Fibroblast of lung (primary cell): ENCODE results near the gene WDR37. TPM values are rescaled to one million over a fixed set of nuclear protein-coding genes. Genes with fewer than 3 reads are reported as not detected.
A peak's percentile ranks its signal among the peaks of the same experiment; 100 is the strongest.

Source experiments
- DNase-seq, 2 donors: peaks; one replicate each; pipeline versions ENCODE4 v3.0.0 to v3.0.0-alpha.2; 2010; ENCODE audit warnings: low read depth in 2 of 2
- H2AFZ ChIP-seq: 2 replicates; pipeline ENCODE4 v1.5.1; 2012; ENCODE audit warnings: low read length, control low read depth, inconsistent platforms
- H3K27ac ChIP-seq: 2 replicates; pipeline ENCODE4 v1.5.1; 2011; ENCODE audit warnings: low read length, control low read depth; ENCODE audit not compliant: insufficient read depth
- H3K27me3 ChIP-seq: 2 replicates; pipeline ENCODE4 v1.5.1; 2011; ENCODE audit warnings: mild to moderate bottlenecking, low read length; ENCODE audit not compliant: control insufficient read depth, insufficient read depth
- H3K36me3 ChIP-seq: 2 replicates; pipeline ENCODE4 v1.5.1; 2011; ENCODE audit warnings: low read length; ENCODE audit not compliant: control insufficient read depth, insufficient read depth
- H3K4me1 ChIP-seq: 2 replicates; pipeline ENCODE4 v1.5.1; 2011; ENCODE audit warnings: low read length; ENCODE audit not compliant: control insufficient read depth, insufficient read depth; ENCODE audit errors: extremely low read depth
- H3K4me2 ChIP-seq: 2 replicates; pipeline ENCODE4 v1.5.1; 2011; ENCODE audit warnings: low read length, control low read depth; ENCODE audit not compliant: insufficient read depth; ENCODE audit errors: extremely low read depth
- H3K4me3 ChIP-seq, 4 experiments: fragments of 200-600 bp in 1 of 4; sonication (generic) in 1 of 4; replicated peaks in 1 of 4; 2 replicates each; pipeline ENCODE4 v1.5.1; 2011 to 2016; ENCODE audit warnings: low read length in 4 of 4, low read depth in 3 of 4, mild to moderate bottlenecking in 3 of 4, control low read depth in 2 of 4, inconsistent platforms in 1 of 4, mixed read lengths in 1 of 4; ENCODE audit not compliant: insufficient read depth in 1 of 4; ENCODE audit errors: control extremely low read depth in 1 of 4
- H3K79me2 ChIP-seq: 2 replicates; pipeline ENCODE4 v1.5.1; 2012; ENCODE audit warnings: mild to moderate bottlenecking, low read length, inconsistent platforms; ENCODE audit not compliant: control insufficient read depth, insufficient read depth
- H3K9ac ChIP-seq: 2 replicates; pipeline ENCODE4 v1.5.1; 2011; ENCODE audit warnings: mild to moderate bottlenecking, low read length, control low read depth; ENCODE audit not compliant: insufficient read depth
- H3K9me3 ChIP-seq: 2 replicates; pipeline ENCODE4 v1.5.1; 2012; ENCODE audit warnings: low read depth, low read length; ENCODE audit not compliant: control insufficient read depth, insufficient read depth
- H4K20me1 ChIP-seq: 2 replicates; pipeline ENCODE4 v1.5.1; 2011; ENCODE audit warnings: low read length; ENCODE audit not compliant: control insufficient read depth, insufficient read depth; ENCODE audit errors: extremely low read depth
- EZH2 ChIP-seq: IDR thresholded peaks from 2 replicates; pipeline ENCODE4 v1.5.1; 2012; ENCODE audit warnings: low read length, control low read depth, mild to moderate bottlenecking; ENCODE audit errors: missing control alignments
- polyA plus RNA-seq, 2 donors: library from polyadenylated mRNA; depleted of rRNA in 1 of 2; stranded (reverse) in 1 of 2; unstranded in 1 of 2; fragments of >200 nt; gene quantifications; 2 replicates each; pipeline ENCODE4 v1.2.1, GENCODE V29; 2011 to 2012; ENCODE audit warnings: missing spikeins in 1 of 2
- total RNA-seq: library from RNA; depleted of rRNA; stranded (reverse); fragments of >200 nt; gene quantifications from 2 replicates; pipeline ENCODE4 v1.2.1, GENCODE V29; 2014
- TF ChIP-seq, protein P1 (sequence below), 2 donors: IDR thresholded peaks in 1 of 2; conservative IDR thresholded peaks in 1 of 2; 1 replicate in 1 of 2; 2 replicates in 1 of 2; pipeline ENCODE4 v1.5.1; 2011 to 2012; ENCODE audit warnings: low read length in 2 of 2, control low read depth in 1 of 2, inconsistent platforms in 1 of 2, low read depth in 1 of 2, mild to moderate bottlenecking in 1 of 2

The WDR37 gene
- total and polyA plus RNA-seq, 2 donors (not counting 1 experiment from before 2014, with no cell fraction given) = 13.0 to 15.8 TPM

DNA sequence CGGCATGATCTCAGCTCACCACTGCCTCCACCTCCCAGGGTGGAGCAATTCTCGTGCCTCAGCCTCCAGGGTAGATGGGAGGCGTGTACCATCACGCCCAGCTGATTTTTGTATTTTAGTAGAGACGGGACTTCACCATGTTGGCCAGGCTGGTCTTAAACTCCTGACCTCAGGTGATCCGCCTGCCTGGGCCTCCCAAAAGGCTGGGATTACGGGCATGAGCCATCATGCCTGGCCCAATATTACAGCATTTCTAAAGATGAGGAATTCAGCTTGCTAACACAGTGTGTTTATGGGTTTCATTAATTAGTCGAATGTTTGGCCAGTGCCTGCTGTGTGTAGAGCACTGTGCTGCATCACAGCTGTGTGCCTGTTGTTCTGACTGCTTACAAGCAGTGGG is 3.7 kb downstream of the WDR37 start:
- no peak overlapping the region for H2AFZ ChIP-seq
- H3K27ac ChIP-seq = no peak overlapping the region
- no peak overlapping the region for H3K9ac ChIP-seq
- DNase-seq = no peak
- no peak for TF ChIP-seq EZH2
- TF ChIP-seq, protein P1, sequence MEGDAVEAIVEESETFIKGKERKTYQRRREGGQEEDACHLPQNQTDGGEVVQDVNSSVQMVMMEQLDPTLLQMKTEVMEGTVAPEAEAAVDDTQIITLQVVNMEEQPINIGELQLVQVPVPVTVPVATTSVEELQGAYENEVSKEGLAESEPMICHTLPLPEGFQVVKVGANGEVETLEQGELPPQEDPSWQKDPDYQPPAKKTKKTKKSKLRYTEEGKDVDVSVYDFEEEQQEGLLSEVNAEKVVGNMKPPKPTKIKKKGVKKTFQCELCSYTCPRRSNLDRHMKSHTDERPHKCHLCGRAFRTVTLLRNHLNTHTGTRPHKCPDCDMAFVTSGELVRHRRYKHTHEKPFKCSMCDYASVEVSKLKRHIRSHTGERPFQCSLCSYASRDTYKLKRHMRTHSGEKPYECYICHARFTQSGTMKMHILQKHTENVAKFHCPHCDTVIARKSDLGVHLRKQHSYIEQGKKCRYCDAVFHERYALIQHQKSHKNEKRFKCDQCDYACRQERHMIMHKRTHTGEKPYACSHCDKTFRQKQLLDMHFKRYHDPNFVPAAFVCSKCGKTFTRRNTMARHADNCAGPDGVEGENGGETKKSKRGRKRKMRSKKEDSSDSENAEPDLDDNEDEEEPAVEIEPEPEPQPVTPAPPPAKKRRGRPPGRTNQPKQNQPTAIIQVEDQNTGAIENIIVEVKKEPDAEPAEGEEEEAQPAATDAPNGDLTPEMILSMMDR (conservative IDR thresholded peaks at IDR 0.05 in 1 of 2, IDR thresholded peaks at IDR 0.05 in 1 of 2; ENCODE audit: low read depth in 1 of 2, low read length in 2 of 2) = no peak
- H4K20me1 ChIP-seq = no peaks in the 10 kb centered on the region
- no peaks in the 10 kb centered on the region for H3K27me3 ChIP-seq
- no peak overlapping the region for H3K4me3 ChIP-seq
- no peak overlapping the region for H3K4me2 ChIP-seq
- peaks cover under 1% of the 10 kb centered on the region for H3K4me1 ChIP-seq
- no peaks in the 10 kb centered on the region for H3K9me3 ChIP-seq
- peaks cover 2% of the 10 kb centered on the region for H3K36me3 ChIP-seq
- H3K79me2 ChIP-seq = peaks cover 69% of the 10 kb centered on the region

DNA sequence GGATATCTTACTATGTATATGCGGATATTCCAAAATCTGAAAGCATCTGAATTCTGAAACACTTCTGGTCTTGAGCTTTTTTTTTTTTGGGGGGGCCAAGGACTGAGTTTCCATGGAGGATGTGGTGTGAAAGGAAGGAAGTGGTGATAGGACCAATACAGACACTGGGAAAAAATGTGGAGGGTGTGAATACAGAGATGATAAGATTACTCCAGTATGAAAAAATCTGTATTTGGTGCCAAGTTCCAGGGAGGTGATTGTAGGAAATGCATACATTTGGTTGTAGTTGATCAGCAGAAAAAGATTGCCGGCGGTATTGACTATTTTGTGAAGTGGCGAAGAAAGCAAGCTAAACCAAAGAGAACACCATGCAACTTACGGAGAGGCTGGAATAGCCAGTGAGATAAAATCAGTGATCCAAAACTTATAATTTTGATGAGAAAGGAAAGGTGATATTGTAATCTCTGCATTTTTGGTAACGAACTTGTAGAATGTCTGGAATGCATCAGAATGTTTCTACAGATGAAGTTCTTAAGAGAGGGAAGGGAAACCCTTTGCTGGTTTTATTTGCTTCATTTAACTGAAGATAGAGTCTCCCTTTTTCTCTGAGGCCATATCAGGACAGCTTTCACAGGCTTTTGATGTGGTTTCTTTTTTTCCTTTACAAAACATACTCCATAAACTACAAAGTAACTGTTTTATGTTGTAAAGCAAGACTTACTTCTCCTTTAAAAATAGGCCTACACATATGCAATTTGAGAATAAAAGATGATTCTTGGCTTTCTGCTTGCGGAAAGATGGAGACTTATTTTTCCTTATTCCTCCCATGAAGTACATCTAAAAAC is 6.0 kb downstream of the WDR37 start:
- H3K27me3 ChIP-seq = no peaks in the 10 kb centered on the region
- DNase-seq = peak in 1 of 2 donors; percentile 88
- no peaks in the 10 kb centered on the region for H3K9me3 ChIP-seq
- no peak overlapping the region for H3K4me2 ChIP-seq
- H3K4me3 ChIP-seq = no peak overlapping the region
- TF ChIP-seq EZH2 = no peak
- TF ChIP-seq, protein P1 (conservative IDR thresholded peaks at IDR 0.05 in 1 of 2, IDR thresholded peaks at IDR 0.05 in 1 of 2; ENCODE audit: low read depth in 1 of 2, low read length in 2 of 2) = no peak
- no peaks in the 10 kb centered on the region for H4K20me1 ChIP-seq
- H3K9ac ChIP-seq = no peak overlapping the region
- no peaks in the 10 kb centered on the region for H3K4me1 ChIP-seq
- peaks cover 2% of the 10 kb centered on the region for H3K36me3 ChIP-seq
- no peak overlapping the region for H3K27ac ChIP-seq
- H2AFZ ChIP-seq = no peak overlapping the region
- H3K79me2 ChIP-seq = peaks cover 56% of the 10 kb centered on the region

DNA sequence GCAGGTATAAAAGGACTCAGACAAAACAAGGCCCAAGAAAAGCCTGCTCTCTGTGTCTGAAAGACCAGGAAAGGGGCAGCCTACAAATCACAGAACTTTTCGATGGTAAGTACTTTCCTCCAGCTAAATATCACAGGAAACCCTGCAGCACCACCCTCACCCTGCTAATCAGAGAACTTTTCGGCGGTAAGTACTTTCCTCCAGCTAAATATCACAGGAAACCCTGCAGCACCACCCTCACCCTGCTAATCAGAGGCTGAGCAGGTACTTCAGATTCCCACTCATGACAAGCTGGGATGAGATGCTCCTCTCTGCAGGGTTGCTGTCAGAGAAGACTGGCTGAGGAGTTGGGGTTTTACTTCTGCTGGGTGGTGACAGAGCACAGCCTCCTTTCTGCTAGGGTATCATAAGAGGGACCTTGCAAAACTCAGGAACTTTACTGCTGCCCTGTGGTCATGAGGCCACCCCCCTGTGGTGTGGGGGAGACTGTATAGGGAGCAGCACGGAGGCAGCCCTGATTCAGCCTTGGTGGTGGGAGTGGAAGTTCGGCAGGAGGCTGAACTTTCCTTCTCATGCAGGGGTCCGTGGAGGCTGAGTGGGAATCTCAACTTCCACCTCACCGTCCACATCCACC is 7.2 kb downstream of the WDR37 start:
- TF ChIP-seq, protein P1 (conservative IDR thresholded peaks at IDR 0.05 in 1 of 2, IDR thresholded peaks at IDR 0.05 in 1 of 2; ENCODE audit: low read depth in 1 of 2, low read length in 2 of 2) = no peak
- TF ChIP-seq EZH2 = no peak
- Histone ChIP-seq H3K9ac (no peak overlapping the region), H4K20me1 (no peaks in the 10 kb centered on the region), H3K79me2 (peaks cover 44% of the 10 kb centered on the region), H2AFZ (no peak overlapping the region), H3K4me2 (no peak overlapping the region), H3K4me3 (no peak overlapping the region), H3K4me1 (no peaks in the 10 kb centered on the region), H3K9me3 (no peaks in the 10 kb centered on the region), H3K27me3 (no peaks in the 10 kb centered on the region), H3K36me3 (peaks cover 2% of the 10 kb centered on the region), H3K27ac (no peak overlapping the region)
- no peak for DNase-seq
